ENCODE results near the gene PLCD1. TPM values are rescaled to one million over a fixed set of nuclear protein-coding genes. Genes with fewer than 3 reads are reported as not detected.

PLCD1 gene
- total RNA-seq, 1 donor from 2014 or later = 13.0 TPM

DNA sequence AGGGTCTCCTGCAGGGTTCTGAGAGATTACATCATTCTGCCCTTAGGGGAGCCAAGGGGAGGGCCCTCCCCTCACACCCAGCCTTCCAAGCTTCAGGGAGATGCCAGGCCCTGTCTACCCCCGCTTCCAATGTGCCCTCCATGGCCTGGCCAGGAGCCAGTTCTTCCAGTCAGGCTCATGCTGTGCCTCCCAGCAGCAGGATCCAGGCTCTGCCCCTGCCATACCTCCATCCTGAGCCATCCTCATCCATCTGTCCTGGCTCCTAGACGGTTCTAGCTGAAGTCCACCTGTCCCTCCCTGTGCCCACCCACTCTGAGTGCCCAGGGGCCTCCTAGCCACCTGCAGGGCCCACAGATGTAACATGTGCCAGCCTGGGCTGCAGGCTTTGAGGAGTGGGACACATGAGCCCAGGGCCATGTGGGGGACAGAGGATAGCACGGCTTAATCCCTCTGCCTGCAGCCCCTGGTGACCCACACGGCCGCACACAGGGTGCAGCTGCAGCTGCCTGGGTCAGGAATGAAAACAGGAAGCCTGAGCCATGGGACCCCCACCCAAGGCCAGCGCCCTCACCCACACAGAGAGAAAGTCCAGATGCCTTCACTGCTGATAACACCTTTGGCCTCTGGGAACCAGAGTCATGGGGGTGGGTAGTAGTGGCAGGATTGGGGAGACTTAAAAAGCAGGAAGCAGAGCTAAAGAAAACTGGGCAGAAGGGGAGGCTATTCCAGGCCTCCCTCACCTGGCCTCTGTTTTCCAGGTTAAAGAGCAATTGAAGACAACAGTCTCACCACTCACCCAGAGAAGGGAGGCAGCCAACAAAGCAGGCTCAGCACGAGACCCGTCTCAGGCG lies 11.8 kb downstream of the PLCD1 start:
- DNase-seq (ENCODE audit: extremely low read depth, low read depth, low spot score) = no peak

DNA sequence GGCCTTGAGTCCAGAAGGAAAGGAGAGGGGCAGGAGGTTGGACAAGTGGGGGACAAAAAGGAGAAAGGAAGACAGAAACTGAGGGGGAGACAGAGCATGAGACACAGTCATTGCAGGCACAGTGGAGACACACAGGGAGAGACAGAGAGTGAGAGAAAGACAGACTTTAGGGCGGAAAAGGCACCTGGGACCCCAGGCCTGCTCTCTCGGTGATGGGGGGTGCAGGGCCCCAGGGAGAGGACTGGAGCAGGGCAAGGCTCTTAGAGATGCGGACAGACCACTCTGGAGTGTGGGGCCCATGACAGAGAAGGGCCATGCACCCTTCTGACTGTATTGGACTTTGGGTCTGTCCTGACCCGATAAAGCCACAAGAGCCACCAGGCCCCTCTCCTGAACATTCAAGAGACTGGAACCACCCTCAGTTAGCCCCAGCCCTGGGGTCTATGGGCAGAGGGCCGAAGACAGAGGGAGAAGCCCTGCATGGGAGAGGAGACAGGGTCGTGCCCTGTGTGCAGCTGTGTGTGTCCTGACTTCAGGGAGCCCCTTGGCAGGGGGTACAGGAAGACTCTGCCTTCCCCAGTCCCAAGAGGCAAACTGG lies 12.5 kb downstream of the PLCD1 start:
- no peak for DNase-seq (ENCODE audit: extremely low read depth, low read depth, low spot score)

DNA sequence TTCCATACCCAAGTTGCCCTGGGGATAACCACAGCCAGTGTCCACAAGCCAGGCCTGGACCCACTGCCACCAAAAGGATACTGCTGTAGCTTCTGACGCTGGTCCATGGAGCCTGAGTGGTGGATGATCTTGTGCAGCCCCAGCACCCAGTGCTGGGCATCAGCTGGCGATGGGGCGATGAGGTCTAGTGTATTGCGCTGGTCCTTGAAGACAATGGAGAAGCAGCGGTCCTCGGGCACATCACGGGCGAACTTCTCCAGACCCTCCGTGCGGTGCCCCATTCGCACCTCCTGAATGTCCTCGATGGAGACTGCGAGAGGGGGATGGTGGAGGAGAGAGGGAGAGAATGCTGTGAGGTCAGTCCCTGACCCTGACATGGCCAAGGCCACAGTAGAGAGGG lies 13.0 kb downstream of the PLCD1 start:
- no peak for DNase-seq (ENCODE audit: extremely low read depth, low read depth, low spot score)

DNA sequence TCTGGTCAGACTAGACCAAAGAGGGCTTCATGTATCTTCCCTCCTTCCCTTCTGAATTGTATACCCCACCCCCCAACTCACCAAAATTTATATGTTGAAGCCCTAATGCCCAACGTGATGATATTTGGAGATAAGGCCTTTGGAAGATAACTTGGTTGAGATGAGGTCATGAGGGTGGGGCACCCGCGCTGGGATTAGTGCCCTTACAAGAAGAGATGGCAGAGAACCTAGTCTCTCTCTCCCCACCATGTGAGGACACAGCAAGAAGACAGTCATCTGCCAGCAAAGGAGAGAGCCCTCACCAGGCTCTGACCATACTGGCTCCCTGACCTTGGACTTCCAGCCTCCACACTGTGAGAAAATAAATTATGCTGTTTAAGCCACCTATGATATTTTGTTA lies 13.5 kb downstream of the PLCD1 start:
- DNase-seq (ENCODE audit: extremely low read depth, low read depth, low spot score) = no peak

DNA sequence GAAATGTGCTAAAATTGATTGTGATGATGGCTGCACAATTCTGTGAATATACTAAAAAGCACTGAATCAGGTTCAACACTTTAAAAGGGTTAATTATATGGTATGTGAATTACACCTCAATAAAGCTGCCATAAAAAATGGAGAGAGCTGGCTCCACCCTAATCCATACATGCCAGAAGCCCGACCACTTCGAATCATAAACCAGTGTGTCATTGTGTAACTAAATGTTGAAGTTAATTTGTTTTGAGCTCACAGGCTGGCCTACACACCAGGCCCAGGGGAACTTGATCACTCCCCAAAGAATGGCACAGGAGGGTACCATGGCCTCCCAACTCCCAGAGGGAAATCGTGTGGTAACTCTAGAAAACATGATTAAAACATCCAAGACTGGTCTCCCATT lies 14.0 kb downstream of the PLCD1 start:
- no peak for DNase-seq (ENCODE audit: extremely low read depth, low read depth, low spot score)

- DNase-seq (ENCODE audit: extremely low read depth, low read depth, low spot score) = no peak
These were observed 18.3 kb downstream of the PLCD1 start for GRCh38 chr3:38011111-38011510.

- DNase-seq (ENCODE audit: extremely low read depth, low read depth, low spot score) = no peak
These were observed 19.4 kb downstream of the PLCD1 start for GRCh38 chr3:38009807-38010591.

DNA sequence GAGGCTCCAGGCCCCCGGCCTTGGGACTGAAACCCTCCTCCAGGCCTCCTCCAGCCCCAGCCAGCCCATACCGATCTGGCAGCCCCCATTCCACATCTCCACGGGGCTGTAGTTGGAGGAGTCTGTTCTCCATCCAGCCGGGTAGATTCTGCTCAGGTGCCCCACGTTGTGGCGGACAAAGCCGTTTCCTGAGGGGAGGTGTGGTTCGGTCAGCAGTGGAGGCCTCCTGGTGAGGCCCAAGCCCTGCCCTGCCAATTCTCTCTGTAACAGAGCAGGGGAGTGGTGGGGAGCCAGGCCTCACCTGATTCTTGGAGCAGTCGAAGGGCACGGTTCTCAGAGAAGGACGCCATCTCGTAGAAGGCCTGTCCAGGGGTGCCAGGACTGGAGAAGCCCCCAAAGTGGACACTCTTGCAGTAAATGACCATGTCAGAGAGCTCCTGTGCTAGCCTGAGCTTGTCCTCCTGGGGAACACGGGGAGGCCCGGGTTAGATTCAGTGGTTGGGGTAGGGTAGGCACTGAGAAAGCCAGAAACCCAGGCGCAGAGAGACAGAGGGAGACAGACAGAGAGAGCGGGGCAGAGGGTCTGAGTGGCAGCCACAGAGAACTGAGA lies 20.4 kb downstream of the PLCD1 start:
- no peak for DNase-seq (ENCODE audit: extremely low read depth, low read depth, low spot score)

- DNase-seq (ENCODE audit: extremely low read depth, low read depth, low spot score) = no peak
These were observed 21.2 kb downstream of the PLCD1 start for GRCh38 chr3:38008191-38008701.

- DNase-seq (ENCODE audit: extremely low read depth, low read depth, low spot score) = no peak
These were observed 21.7 kb downstream of the PLCD1 start for GRCh38 chr3:38007754-38008090.

- no peak for DNase-seq (ENCODE audit: extremely low read depth, low read depth, low spot score)
These were observed 22.9 kb downstream of the PLCD1 start for GRCh38 chr3:38006445-38006995.

DNA sequence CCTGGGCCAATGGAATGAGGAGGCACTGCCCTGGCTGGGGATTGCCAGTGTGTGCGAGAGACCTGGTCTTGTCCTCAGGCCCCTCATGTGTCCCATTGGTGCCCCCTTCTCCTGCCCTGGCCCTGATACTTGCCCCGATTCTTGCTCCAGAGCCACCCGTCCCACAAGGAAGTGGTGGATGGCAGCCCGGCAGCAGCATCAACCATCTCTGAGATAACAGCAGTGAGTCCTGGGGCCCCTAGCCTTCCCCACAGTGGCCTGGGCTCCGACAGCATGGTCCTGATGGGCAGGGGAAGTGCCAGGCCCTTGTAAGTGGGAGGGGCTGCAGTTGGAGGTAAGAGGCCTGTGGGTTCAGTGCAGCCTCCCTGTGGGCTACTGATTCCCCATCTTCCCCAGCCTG lies 23.4 kb downstream of the PLCD1 start:
- no peak for DNase-seq (ENCODE audit: extremely low read depth, low read depth, low spot score)

GRCh38 chr3:38005076-38006020 lies 24.1 kb downstream of the PLCD1 start:
- no peak for DNase-seq (ENCODE audit: extremely low read depth, low read depth, low spot score)

- DNase-seq (ENCODE audit: extremely low read depth, low read depth, low spot score) = no peak
These were observed 24.9 kb downstream of the PLCD1 start for GRCh38 chr3:38004415-38005075.

- DNase-seq (ENCODE audit: extremely low read depth, low read depth, low spot score) = no peak
These were observed 25.5 kb downstream of the PLCD1 start for GRCh38 chr3:38003817-38004414.

DNA sequence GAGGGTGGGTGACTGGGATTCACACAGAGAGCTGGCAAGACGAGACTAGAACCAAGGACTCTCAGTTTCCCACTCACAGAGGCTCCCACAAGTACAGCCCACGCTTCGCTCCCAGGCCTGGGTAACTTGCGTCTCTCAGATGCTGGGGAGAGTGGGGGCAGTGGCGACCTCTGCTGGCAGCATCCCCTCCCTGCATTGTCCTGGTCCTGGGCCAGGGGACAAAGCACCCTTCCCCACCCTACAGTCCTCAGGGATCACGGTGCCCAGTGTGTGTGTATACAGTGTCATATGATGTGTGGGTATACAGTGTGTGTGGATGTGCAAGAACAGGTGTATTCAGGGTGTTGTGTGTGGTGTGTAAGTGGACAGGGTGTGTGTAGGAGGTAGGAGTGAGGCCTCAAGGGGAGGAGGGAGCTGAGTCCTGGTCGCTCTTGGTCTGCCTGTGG lies 26.0 kb downstream of the PLCD1 start:
- DNase-seq (ENCODE audit: extremely low read depth, low read depth, low spot score) = no peak

- no peak for DNase-seq (ENCODE audit: extremely low read depth, low read depth, low spot score)
These were observed 26.5 kb downstream of the PLCD1 start for GRCh38 chr3:38002940-38003339.

DNA sequence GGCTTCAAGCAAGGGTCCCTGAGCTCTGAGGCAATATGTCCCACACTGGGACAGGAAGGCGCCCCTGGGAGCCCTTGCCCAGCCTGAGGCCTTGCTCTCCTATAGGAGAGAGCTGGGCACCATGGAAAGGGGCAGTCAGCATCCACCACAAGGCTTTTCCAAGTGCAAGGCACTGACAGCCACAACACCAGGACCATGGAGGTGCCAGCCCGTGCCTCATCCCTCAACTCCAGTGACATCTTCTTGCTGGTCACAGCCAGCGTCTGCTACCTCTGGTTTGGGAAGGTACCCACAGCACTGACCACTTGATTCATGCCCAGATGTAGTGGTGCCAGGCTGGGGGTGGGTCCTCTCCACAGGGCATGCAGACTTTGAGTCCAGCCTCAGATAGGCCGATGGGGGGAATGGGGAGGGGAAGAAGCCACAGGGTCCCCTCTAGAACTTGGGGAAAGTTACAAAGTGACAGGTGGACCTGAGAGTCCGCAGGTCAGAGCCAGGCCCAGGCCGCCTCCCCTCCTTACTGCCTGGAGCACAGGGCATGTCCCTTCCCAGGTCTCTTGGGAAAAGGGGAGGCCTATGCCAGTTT lies 27.1 kb downstream of the PLCD1 start:
- DNase-seq (ENCODE audit: extremely low read depth, low read depth, low spot score) = no peak
